Kidney (tissue), 14 donors: ENCODE data around the gene CAVIN1. TPM values are rescaled to one million over a fixed set of nuclear protein-coding genes. Genes with fewer than 3 reads are reported as not detected.

ENCODE experiments used
- DNase-seq, 5 donors: peaks; one replicate each; pipeline ENCODE4 v3.0.0-alpha.2; 2013 to 2020
- FAIRE-seq: peaks from 2 replicates; lab custom pipeline; 2012; peaks lifted over from hg19 to GRCh38; lab: Jason Lieb, UNC
- H3K27ac ChIP-seq, 2 donors: one replicate each; pipeline ENCODE4 v1.7.0; 2013; ENCODE audit warnings: low read depth in 2 of 2, low read length in 2 of 2, inconsistent platforms in 1 of 2
- H3K27me3 ChIP-seq: one replicate; pipeline ENCODE4 v1.7.1; 2013; ENCODE audit warnings: low read length, inconsistent platforms; ENCODE audit not compliant: control insufficient read depth, insufficient read depth
- H3K36me3 ChIP-seq, 3 donors: one replicate each; pipeline versions ENCODE4 v1.7.0 to v1.7.1; 2013; ENCODE audit warnings: low read length in 3 of 3, control low read depth in 1 of 3, inconsistent platforms in 1 of 3; ENCODE audit not compliant: insufficient read depth in 3 of 3, control insufficient read depth in 2 of 3
- H3K4me1 ChIP-seq, 3 donors: one replicate each; pipeline versions ENCODE4 v1.7.0 to v1.7.1; 2013; ENCODE audit warnings: low read length in 3 of 3, inconsistent platforms in 1 of 3, low read depth in 1 of 3; ENCODE audit not compliant: control insufficient read depth in 2 of 3, insufficient read depth in 2 of 3
- H3K4me3 ChIP-seq, 3 donors: one replicate each; pipeline versions ENCODE4 v1.7.0 to v1.8.1; 2013; ENCODE audit warnings: low read length in 3 of 3, control low read depth in 1 of 3, inconsistent platforms in 1 of 3
- H3K9ac ChIP-seq, 3 donors: one replicate each; pipeline versions ENCODE4 v1.7.0 to v1.7.1; 2013; ENCODE audit warnings: low read length in 3 of 3, control low read depth in 1 of 3, inconsistent platforms in 1 of 3
- H3K9me3 ChIP-seq, 3 donors: one replicate each; pipeline versions ENCODE4 v1.7.0 to v1.7.1; 2013; ENCODE audit warnings: low read length in 3 of 3, control low read depth in 1 of 3, inconsistent platforms in 1 of 3; ENCODE audit not compliant: control insufficient read depth in 2 of 3, insufficient read depth in 1 of 3
- intact Hi-C: fragments of 100-400 bp; cut with DNase I; formaldehyde crosslinking; loops from one replicate; pipeline ENCODE4 v1.11.1; 2022
- polyA plus RNA-seq: library from polyadenylated mRNA; stranded (reverse); fragments of 350-450 nt; fragmentation: Illumina TruSeq; extraction: RNeasy Lipid Tissue Mini Kit (QIAGEN cat#74804); gene quantifications from one replicate; pipeline ENCODE4 v1.2.3, GENCODE V29; 2014; ENCODE audit warnings: low read depth, low replicate concordance; ENCODE audit not compliant: insufficient read depth
- total RNA-seq: library from RNA; stranded (reverse); fragmentation: NEBNext Ultra II Directional; extraction: Animal tissue kit (Norgen Biotek cat#: 25700); gene quantifications from one replicate; pipeline ENCODE4 v1.2.1, GENCODE V29; 2021
- TF ChIP-seq, protein P1 (sequence below): IDR thresholded peaks from 3 replicates; pipeline ENCODE4 v1.5.1; 2012; ENCODE audit warnings: mild to moderate bottlenecking, moderate library complexity, borderline replicate concordance; ENCODE audit not compliant: insufficient read depth; ENCODE audit errors: extremely low read depth
- donor health status: control.
- donor health status: control.
- donor health status: control.
- donor health status: control.
- donor health status: control.
- donor health status: DM: yes; HTN: yes; CAD: no.
- donor health status: Normal renal cell carcinoma (clear cell type).

Gene CAVIN1
- total and polyA plus RNA-seq, 2 donors from 2014 or later: 67.1 to 204 TPM

- intact Hi-C loops: no loop called here
- DNase-seq (peak in 2 of 5 donors; percentile 5 to 34), FAIRE-seq (no peak)
- H3K9me3 ChIP-seq: no peaks in the 10 kb centered on the region
- TF ChIP-seq, protein P1, sequence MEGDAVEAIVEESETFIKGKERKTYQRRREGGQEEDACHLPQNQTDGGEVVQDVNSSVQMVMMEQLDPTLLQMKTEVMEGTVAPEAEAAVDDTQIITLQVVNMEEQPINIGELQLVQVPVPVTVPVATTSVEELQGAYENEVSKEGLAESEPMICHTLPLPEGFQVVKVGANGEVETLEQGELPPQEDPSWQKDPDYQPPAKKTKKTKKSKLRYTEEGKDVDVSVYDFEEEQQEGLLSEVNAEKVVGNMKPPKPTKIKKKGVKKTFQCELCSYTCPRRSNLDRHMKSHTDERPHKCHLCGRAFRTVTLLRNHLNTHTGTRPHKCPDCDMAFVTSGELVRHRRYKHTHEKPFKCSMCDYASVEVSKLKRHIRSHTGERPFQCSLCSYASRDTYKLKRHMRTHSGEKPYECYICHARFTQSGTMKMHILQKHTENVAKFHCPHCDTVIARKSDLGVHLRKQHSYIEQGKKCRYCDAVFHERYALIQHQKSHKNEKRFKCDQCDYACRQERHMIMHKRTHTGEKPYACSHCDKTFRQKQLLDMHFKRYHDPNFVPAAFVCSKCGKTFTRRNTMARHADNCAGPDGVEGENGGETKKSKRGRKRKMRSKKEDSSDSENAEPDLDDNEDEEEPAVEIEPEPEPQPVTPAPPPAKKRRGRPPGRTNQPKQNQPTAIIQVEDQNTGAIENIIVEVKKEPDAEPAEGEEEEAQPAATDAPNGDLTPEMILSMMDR: no peak
- peaks cover 0 to 18% (median 18%) of the 10 kb centered on the region in 3 donors for H3K36me3 ChIP-seq
- H3K4me3 ChIP-seq: no peak overlapping the region
- no peaks in the 10 kb centered on the region for H3K27me3 ChIP-seq
- H3K9ac ChIP-seq: no peak overlapping the region
- peaks cover 0 to 4% (median 2%) of the 10 kb centered on the region in 3 donors for H3K4me1 ChIP-seq
- no peak overlapping the region for H3K27ac ChIP-seq
Measured at GRCh38 chr17:42463976-42464400, 40.9 kb upstream of the CAVIN1 start.

DNA sequence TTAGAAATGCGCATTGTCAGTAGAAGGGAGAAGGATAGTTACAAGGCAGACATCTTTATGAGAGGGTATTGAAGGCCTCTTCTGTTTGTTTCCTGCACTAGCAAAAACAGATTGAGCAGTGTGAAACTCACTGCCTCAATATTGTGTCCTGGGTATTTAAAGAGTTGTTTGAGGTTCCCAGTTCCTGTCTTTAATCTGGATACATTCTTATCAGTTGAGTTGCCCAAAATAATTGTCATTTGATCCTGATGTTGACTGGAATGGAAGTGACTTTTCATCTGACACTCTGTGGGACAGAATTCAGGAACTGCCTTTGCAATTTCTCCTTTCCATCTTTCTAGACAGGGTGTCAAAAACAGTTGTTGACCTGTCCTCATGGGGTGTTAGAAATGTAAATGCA lies 37.3 kb upstream of the CAVIN1 start:
- H3K9ac ChIP-seq: peak overlapping the region in 1 of 3 donors; percentile 93
- H3K9me3 ChIP-seq: no peaks in the 10 kb centered on the region
- peaks cover 0 to 4% (median 0%) of the 10 kb centered on the region in 3 donors for H3K36me3 ChIP-seq
- peaks cover 4 to 14% (median 12%) of the 10 kb centered on the region in 3 donors for H3K4me1 ChIP-seq
- FAIRE-seq: no peak
- intact Hi-C loops: no loop called here
- no peaks in the 10 kb centered on the region for H3K27me3 ChIP-seq
- TF ChIP-seq, protein P1: no peak
- peak overlapping the region in 2 of 3 donors; percentile 91 to 94 for H3K4me3 ChIP-seq
- H3K27ac ChIP-seq: peak overlapping the region; percentile 5 to 98
- no peak for DNase-seq

DNA sequence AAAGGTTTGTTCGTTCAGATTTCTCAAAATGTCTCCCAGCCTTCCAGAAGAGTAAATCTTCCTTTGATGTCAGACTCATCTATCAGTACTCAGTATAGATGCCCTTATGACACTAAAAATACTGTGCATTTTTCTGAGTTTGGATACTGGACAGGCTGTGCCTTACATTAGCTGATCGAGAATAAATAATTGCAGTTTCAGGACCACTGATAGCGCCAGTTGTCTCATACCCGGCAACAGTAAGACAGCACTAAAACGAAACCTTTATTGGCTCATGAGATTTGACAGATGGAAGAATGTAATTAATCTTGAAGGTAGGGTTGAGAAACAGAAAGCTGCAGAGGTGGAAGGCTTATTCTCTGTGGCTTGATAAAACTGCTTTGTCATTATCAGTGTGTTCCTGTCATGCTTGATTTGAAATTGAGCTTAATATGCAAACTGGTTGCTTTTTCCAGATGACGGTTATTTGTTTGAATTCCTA lies 36.8 kb upstream of the CAVIN1 start:
- Histone ChIP-seq H3K4me1 (peaks cover 4 to 14% (median 12%) of the 10 kb centered on the region in 3 donors), H3K9me3 (no peaks in the 10 kb centered on the region), H3K27ac (peak overlapping the region; percentile 97 to 98), H3K36me3 (peaks cover 0 to 4% (median 0%) of the 10 kb centered on the region in 3 donors), H3K4me3 (peak overlapping the region; percentile 86 to 94 (median 91)), H3K27me3 (no peaks in the 10 kb centered on the region), H3K9ac (peak overlapping the region; percentile 15 to 93 (median 75))
- TF ChIP-seq, protein P1: no peak
- FAIRE-seq (no peak), DNase-seq (peak in 2 of 5 donors; percentile 62 to 67)
- intact Hi-C loops: no loop called here
